Loucy (cell line): ENCODE measurements around the gene PHF5A.

Source experiments
- H2AFZ ChIP-seq: fragments of 200-600 bp; sonication (generic); 2 replicates; pipeline ENCODE4 v1.6.0; 2016; ENCODE audit warnings: antibody characterized with exemption, mild to moderate bottlenecking, low read length, moderate library complexity
- H3F3A ChIP-seq: fragments of 200-600 bp; 2 replicates; pipeline ENCODE4 v1.6.0; 2016; ENCODE audit warnings: antibody characterized with exemption, low read depth, mild to moderate bottlenecking
- H3K27me3 ChIP-seq: fragments of 200-600 bp; sonication (generic); 2 replicates; pipeline ENCODE4 v1.6.1; 2014; ENCODE audit warnings: low read length, mild to moderate bottlenecking; ENCODE audit not compliant: insufficient read depth, poor library complexity, severe bottlenecking
- H3K36me3 ChIP-seq: fragments of 200-600 bp; sonication (generic); 2 replicates; pipeline ENCODE4 v1.6.1; 2016; ENCODE audit warnings: low read length; ENCODE audit not compliant: insufficient read depth
- H3K4me1 ChIP-seq: fragments of 200-600 bp; sonication (generic); 2 replicates; pipeline ENCODE4 v1.5.1; 2014; ENCODE audit warnings: low read length, mild to moderate bottlenecking; ENCODE audit not compliant: insufficient read depth, poor library complexity, severe bottlenecking
- H3K4me2 ChIP-seq: fragments of 200-600 bp; sonication (generic); 2 replicates; pipeline ENCODE4 v1.6.0; 2014; ENCODE audit warnings: antibody characterized with exemption, low read length, low read depth, mild to moderate bottlenecking; ENCODE audit not compliant: poor library complexity, severe bottlenecking
- H3K4me3 ChIP-seq: fragments of 200-600 bp; sonication (generic); 2 replicates; pipeline ENCODE4 v1.5.1; 2014; ENCODE audit warnings: low read length, mild to moderate bottlenecking, mixed read lengths; ENCODE audit not compliant: poor library complexity, severe bottlenecking
- H3K79me2 ChIP-seq: fragments of 200-600 bp; sonication (generic); 2 replicates; pipeline ENCODE4 v1.6.1; 2014; ENCODE audit warnings: low read length; ENCODE audit not compliant: insufficient read depth
- H3K9ac ChIP-seq: fragments of 200-600 bp; sonication (generic); 2 replicates; pipeline ENCODE4 v1.6.0; 2014; ENCODE audit warnings: mild to moderate bottlenecking, low read depth, low read length, moderate library complexity; ENCODE audit not compliant: poor library complexity, severe bottlenecking
- H3K9me2 ChIP-seq: fragments of 200-600 bp; sonication (generic); replicated peaks from 2 replicates; pipeline ENCODE4 v1.6.1; 2016; ENCODE audit warnings: low read depth, low read length, mixed read lengths
- H3K9me3 ChIP-seq: fragments of 200-600 bp; sonication (generic); 2 replicates; pipeline ENCODE4 v1.6.1; 2014; ENCODE audit warnings: mild to moderate bottlenecking, antibody characterized with exemption, low read length, low read depth; ENCODE audit not compliant: insufficient read depth
- H4K20me1 ChIP-seq: fragments of 200-600 bp; sonication (generic); 2 replicates; pipeline ENCODE4 v1.6.0; 2014; ENCODE audit warnings: antibody characterized with exemption, low read length, mild to moderate bottlenecking; ENCODE audit not compliant: insufficient read depth, poor library complexity, severe bottlenecking
- EZH2phosphoT487 ChIP-seq: fragments of 200-600 bp; IDR thresholded peaks from 2 replicates; pipeline ENCODE4 v1.6.1; 2018; ENCODE audit warnings: antibody characterized with exemption, mild to moderate bottlenecking, moderate library complexity, borderline replicate concordance
- TF ChIP-seq, protein P1 (sequence below): fragments of 200-600 bp; sonication (generic); conservative IDR thresholded peaks from 2 replicates; pipeline ENCODE4 v1.5.1; 2014; ENCODE audit warnings: mild to moderate bottlenecking, antibody characterized with exemption, low read length

The PHF5A gene

DNA sequence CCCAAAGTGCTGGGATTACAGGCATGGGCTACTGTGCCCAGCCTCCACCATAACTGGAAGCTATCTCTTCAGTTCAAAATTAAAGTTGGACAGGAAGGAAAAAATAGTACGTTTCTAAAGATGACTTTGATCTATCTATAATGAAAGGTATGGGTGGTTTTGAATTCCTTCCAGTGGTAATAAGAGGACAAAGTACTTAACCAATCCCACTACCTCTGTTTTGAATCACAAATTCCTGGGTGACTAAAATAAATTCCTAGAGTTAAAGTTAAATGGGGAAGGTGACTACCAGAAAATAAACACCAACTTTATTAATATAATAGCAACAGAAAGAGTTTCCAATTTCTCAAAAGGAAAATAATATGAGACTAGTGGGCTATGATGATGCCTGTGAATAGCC lies 9.1 kb downstream of the PHF5A start:
- Histone ChIP-seq H3K79me2 (peaks cover 13% of the 10 kb centered on the region; the same call in 1 of the 2 replicates), H3K4me2 (no peak overlapping the region), H3K9me2 (no peaks in the 10 kb centered on the region), H3F3A (no peaks in the 10 kb centered on the region), H2AFZ (no peak overlapping the region), H3K4me1 (no peaks in the 10 kb centered on the region), H3K36me3 (peaks cover 52% of the 10 kb centered on the region; the same call in 1 of the 2 replicates), H4K20me1 (no peaks in the 10 kb centered on the region), H3K9ac (no peak overlapping the region), H3K4me3 (no peak overlapping the region), H3K9me3 (no peaks in the 10 kb centered on the region), H3K27me3 (no peaks in the 10 kb centered on the region)
- TF ChIP-seq EZH2phosphoT487: no peak
- TF ChIP-seq, protein P1, sequence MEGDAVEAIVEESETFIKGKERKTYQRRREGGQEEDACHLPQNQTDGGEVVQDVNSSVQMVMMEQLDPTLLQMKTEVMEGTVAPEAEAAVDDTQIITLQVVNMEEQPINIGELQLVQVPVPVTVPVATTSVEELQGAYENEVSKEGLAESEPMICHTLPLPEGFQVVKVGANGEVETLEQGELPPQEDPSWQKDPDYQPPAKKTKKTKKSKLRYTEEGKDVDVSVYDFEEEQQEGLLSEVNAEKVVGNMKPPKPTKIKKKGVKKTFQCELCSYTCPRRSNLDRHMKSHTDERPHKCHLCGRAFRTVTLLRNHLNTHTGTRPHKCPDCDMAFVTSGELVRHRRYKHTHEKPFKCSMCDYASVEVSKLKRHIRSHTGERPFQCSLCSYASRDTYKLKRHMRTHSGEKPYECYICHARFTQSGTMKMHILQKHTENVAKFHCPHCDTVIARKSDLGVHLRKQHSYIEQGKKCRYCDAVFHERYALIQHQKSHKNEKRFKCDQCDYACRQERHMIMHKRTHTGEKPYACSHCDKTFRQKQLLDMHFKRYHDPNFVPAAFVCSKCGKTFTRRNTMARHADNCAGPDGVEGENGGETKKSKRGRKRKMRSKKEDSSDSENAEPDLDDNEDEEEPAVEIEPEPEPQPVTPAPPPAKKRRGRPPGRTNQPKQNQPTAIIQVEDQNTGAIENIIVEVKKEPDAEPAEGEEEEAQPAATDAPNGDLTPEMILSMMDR: no peak

DNA sequence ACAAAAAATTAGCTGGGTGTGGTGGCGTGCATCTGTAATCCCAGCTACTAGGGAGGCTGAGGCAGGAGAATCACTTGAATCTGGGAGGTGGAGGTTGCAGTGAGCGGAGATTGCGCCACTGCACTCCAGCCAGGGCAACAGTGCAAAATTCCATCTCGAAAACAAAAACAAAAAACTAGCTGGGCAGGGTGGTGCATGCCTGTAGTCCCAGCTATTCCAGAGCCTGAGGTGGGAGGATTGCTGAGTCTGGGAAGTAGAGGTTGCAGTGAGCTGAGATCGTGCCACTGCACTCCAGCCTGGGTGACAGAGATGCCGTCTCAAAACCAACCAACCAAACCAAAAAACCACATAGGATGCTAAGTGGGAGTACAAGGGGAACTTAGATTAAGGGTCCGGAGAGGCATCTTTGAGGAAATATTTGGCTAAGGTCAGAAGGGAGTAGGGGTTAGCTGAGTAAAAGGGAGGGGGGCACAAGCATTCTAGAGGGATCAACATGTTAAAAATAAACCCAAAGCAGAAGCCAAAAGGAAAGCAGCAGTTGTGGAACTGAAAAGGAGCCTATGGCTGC lies 10.2 kb downstream of the PHF5A start:
- no peaks in the 10 kb centered on the region for H4K20me1 ChIP-seq
- no peaks in the 10 kb centered on the region for H3K9me3 ChIP-seq
- H3K79me2 ChIP-seq: 0 out of 2 replicates have a peak, but pooled peaks cover 5% of the 10 kb centered on the region
- no peak overlapping the region for H3K9ac ChIP-seq
- H3F3A ChIP-seq: no peaks in the 10 kb centered on the region
- peaks cover 44% of the 10 kb centered on the region; the same call in 1 of the 2 replicates for H3K36me3 ChIP-seq
- H2AFZ ChIP-seq: no peak overlapping the region
- TF ChIP-seq, protein P1: no peak
- no peak for TF ChIP-seq EZH2phosphoT487
- H3K4me3 ChIP-seq: no peak overlapping the region
- H3K9me2 ChIP-seq: no peaks in the 10 kb centered on the region
- H3K27me3 ChIP-seq: no peaks in the 10 kb centered on the region
- H3K4me1 ChIP-seq: no peaks in the 10 kb centered on the region
- H3K4me2 ChIP-seq: no peak overlapping the region

DNA sequence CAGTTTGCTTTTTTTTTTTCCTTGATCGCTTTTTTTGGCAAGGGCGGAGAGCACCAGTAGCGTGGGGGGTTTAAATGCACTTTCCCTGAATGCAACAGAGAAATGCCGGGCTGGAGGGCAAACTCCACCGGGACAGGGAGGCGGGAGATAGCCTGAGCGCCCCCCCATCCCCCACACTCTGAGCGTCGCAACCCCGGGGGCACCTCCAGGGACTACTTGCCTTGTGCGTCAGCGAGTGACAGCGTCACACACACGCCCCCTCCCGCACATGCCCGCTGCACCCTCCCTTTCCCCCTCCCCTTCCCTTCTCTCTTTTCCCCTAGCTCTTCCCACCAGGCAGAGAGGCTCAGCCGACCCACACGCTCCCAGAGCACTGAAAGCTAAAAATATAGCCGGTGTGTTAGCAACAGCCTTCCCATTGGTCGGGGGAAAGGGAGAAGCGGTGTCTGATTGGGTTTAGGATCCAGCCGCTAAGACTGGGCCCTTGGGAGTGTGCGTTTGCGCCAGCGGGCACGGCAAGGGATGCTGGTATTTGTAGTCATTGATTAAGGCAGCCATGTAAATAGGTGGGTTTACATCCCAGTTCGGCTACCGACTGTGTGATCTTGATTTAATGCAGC lies 20.2 kb downstream of the PHF5A start:
- Histone ChIP-seq H3K9me2 (no peaks in the 10 kb centered on the region), H3K79me2 (peaks cover 45% of the 10 kb centered on the region), H3K36me3 (no peaks in the 10 kb centered on the region), H4K20me1 (peaks cover 15% of the 10 kb centered on the region), H3K9ac (peak overlapping the region; percentile 97), H3K27me3 (no peaks in the 10 kb centered on the region), H2AFZ (peak overlapping the region; percentile 86), H3F3A (no peaks in the 10 kb centered on the region), H3K4me1 (peaks cover 15% of the 10 kb centered on the region), H3K9me3 (no peaks in the 10 kb centered on the region), H3K4me2 (peak overlapping the region; percentile 95), H3K4me3 (peak overlapping the region; percentile 95)
- TF ChIP-seq EZH2phosphoT487: no peak
- TF ChIP-seq, protein P1: no peak
